Loucy (cell line): ENCODE measurements around the gene MCC.

Experiments
- H2AFZ ChIP-seq: fragments of 200-600 bp; sonication (generic); 2 replicates; pipeline ENCODE4 v1.6.0; 2016; ENCODE audit warnings: antibody characterized with exemption, mild to moderate bottlenecking, low read length, moderate library complexity
- H3F3A ChIP-seq: fragments of 200-600 bp; 2 replicates; pipeline ENCODE4 v1.6.0; 2016; ENCODE audit warnings: antibody characterized with exemption, low read depth, mild to moderate bottlenecking
- H3K27me3 ChIP-seq: fragments of 200-600 bp; sonication (generic); 2 replicates; pipeline ENCODE4 v1.6.1; 2014; ENCODE audit warnings: low read length, mild to moderate bottlenecking; ENCODE audit not compliant: insufficient read depth, poor library complexity, severe bottlenecking
- H3K36me3 ChIP-seq: fragments of 200-600 bp; sonication (generic); 2 replicates; pipeline ENCODE4 v1.6.1; 2016; ENCODE audit warnings: low read length; ENCODE audit not compliant: insufficient read depth
- H3K4me1 ChIP-seq: fragments of 200-600 bp; sonication (generic); 2 replicates; pipeline ENCODE4 v1.5.1; 2014; ENCODE audit warnings: low read length, mild to moderate bottlenecking; ENCODE audit not compliant: insufficient read depth, poor library complexity, severe bottlenecking
- H3K4me2 ChIP-seq: fragments of 200-600 bp; sonication (generic); 2 replicates; pipeline ENCODE4 v1.6.0; 2014; ENCODE audit warnings: antibody characterized with exemption, low read length, low read depth, mild to moderate bottlenecking; ENCODE audit not compliant: poor library complexity, severe bottlenecking
- H3K4me3 ChIP-seq: fragments of 200-600 bp; sonication (generic); 2 replicates; pipeline ENCODE4 v1.5.1; 2014; ENCODE audit warnings: low read length, mild to moderate bottlenecking, mixed read lengths; ENCODE audit not compliant: poor library complexity, severe bottlenecking
- H3K79me2 ChIP-seq: fragments of 200-600 bp; sonication (generic); 2 replicates; pipeline ENCODE4 v1.6.1; 2014; ENCODE audit warnings: low read length; ENCODE audit not compliant: insufficient read depth
- H3K9ac ChIP-seq: fragments of 200-600 bp; sonication (generic); 2 replicates; pipeline ENCODE4 v1.6.0; 2014; ENCODE audit warnings: mild to moderate bottlenecking, low read depth, low read length, moderate library complexity; ENCODE audit not compliant: poor library complexity, severe bottlenecking
- H3K9me2 ChIP-seq: fragments of 200-600 bp; sonication (generic); replicated peaks from 2 replicates; pipeline ENCODE4 v1.6.1; 2016; ENCODE audit warnings: low read depth, low read length, mixed read lengths
- H3K9me3 ChIP-seq: fragments of 200-600 bp; sonication (generic); 2 replicates; pipeline ENCODE4 v1.6.1; 2014; ENCODE audit warnings: mild to moderate bottlenecking, antibody characterized with exemption, low read length, low read depth; ENCODE audit not compliant: insufficient read depth
- H4K20me1 ChIP-seq: fragments of 200-600 bp; sonication (generic); 2 replicates; pipeline ENCODE4 v1.6.0; 2014; ENCODE audit warnings: antibody characterized with exemption, low read length, mild to moderate bottlenecking; ENCODE audit not compliant: insufficient read depth, poor library complexity, severe bottlenecking
- CTCF ChIP-seq: fragments of 200-600 bp; sonication (generic); conservative IDR thresholded peaks from 2 replicates; pipeline ENCODE4 v1.5.1; 2014; ENCODE audit warnings: mild to moderate bottlenecking, antibody characterized with exemption, low read length
- EZH2phosphoT487 ChIP-seq: fragments of 200-600 bp; IDR thresholded peaks from 2 replicates; pipeline ENCODE4 v1.6.1; 2018; ENCODE audit warnings: antibody characterized with exemption, mild to moderate bottlenecking, moderate library complexity, borderline replicate concordance

The MCC gene

GRCh38 chr5:113093558-113093957 is 394.7 kb downstream of the MCC start:
- Histone ChIP-seq H4K20me1 (no peaks in the 10 kb centered on the region), H3K9me3 (no peaks in the 10 kb centered on the region), H2AFZ (no peak overlapping the region), H3F3A (no peaks in the 10 kb centered on the region), H3K4me2 (no peak overlapping the region), H3K79me2 (no peaks in the 10 kb centered on the region), H3K9me2 (no peaks in the 10 kb centered on the region), H3K4me1 (no peaks in the 10 kb centered on the region), H3K9ac (no peak overlapping the region), H3K36me3 (no peaks in the 10 kb centered on the region), H3K27me3 (no peaks in the 10 kb centered on the region), H3K4me3 (no peak overlapping the region)
- TF ChIP-seq CTCF = no peak
- TF ChIP-seq EZH2phosphoT487 = no peak

- H3K9ac ChIP-seq = no peak overlapping the region
- no peak for TF ChIP-seq EZH2phosphoT487
- TF ChIP-seq CTCF = no peak
- no peaks in the 10 kb centered on the region for H3K9me3 ChIP-seq
- no peaks in the 10 kb centered on the region for H3K9me2 ChIP-seq
- H3K27me3 ChIP-seq = no peaks in the 10 kb centered on the region
- H3K4me2 ChIP-seq = no peak overlapping the region
- no peak overlapping the region for H3K4me3 ChIP-seq
- H4K20me1 ChIP-seq = no peaks in the 10 kb centered on the region
- H3F3A ChIP-seq = no peaks in the 10 kb centered on the region
- no peaks in the 10 kb centered on the region for H3K79me2 ChIP-seq
- H3K36me3 ChIP-seq = no peaks in the 10 kb centered on the region
- H2AFZ ChIP-seq = no peak overlapping the region
- H3K4me1 ChIP-seq = no peaks in the 10 kb centered on the region
Observed at GRCh38 chr5:113092683-113093082, 395.6 kb downstream of the MCC start.

GRCh38 chr5:113091622-113092021 is 396.6 kb downstream of the MCC start:
- no peak overlapping the region for H3K4me2 ChIP-seq
- no peaks in the 10 kb centered on the region for H4K20me1 ChIP-seq
- no peak overlapping the region for H2AFZ ChIP-seq
- no peak overlapping the region for H3K9ac ChIP-seq
- H3K27me3 ChIP-seq = no peaks in the 10 kb centered on the region
- no peaks in the 10 kb centered on the region for H3K4me1 ChIP-seq
- no peaks in the 10 kb centered on the region for H3K36me3 ChIP-seq
- TF ChIP-seq EZH2phosphoT487 (no peak), CTCF (no peak)
- H3F3A ChIP-seq = no peaks in the 10 kb centered on the region
- H3K9me3 ChIP-seq = no peaks in the 10 kb centered on the region
- no peaks in the 10 kb centered on the region for H3K9me2 ChIP-seq
- no peak overlapping the region for H3K4me3 ChIP-seq
- H3K79me2 ChIP-seq = no peaks in the 10 kb centered on the region
